ENCODE measurements around the gene FDX2.

- TF ChIP-seq GATA2 (IDR thresholded peaks at IDR 0.05; ENCODE audit: low read depth, low read length) (no peak), GATA3 (IDR thresholded peaks at IDR 0.05; ENCODE audit: low read depth, low read length) (no peak)
These were observed 5.6 kb upstream of the FDX2 start for GRCh38 chr19:10321417-10321797.

All from SH-SY5Y (cell line).